HEK293 (cell line): Measurements from ENCODE around the gene TEX2.

Experiments
- SALL2 ChIP-seq: fragments of 450-650 bp; formaldehyde crosslinking; IDR thresholded peaks from 2 replicates; pipeline ENCODE4 v1.5.0; 2017; ENCODE audit warnings: missing biosample characterization, mild to moderate bottlenecking, missing genetic modification characterization, borderline replicate concordance
- ZNF37A ChIP-seq: fragments of 450-650 bp; IDR thresholded peaks from 2 replicates; pipeline ENCODE4 v1.5.1; 2018; ENCODE audit warnings: missing biosample characterization, missing genetic modification characterization
- ZNF580 ChIP-seq: fragments of 450-650 bp; formaldehyde crosslinking; IDR thresholded peaks from 2 replicates; pipeline ENCODE4 v1.5.1; 2016; ENCODE audit warnings: missing biosample characterization, missing genetic modification characterization
- TF ChIP-seq, protein P1 (sequence below): fragments of 450-650 bp; formaldehyde crosslinking; IDR thresholded peaks from 2 replicates; pipeline ENCODE4 v1.5.1; 2016; ENCODE audit warnings: missing biosample characterization, missing genetic modification characterization

DNA sequence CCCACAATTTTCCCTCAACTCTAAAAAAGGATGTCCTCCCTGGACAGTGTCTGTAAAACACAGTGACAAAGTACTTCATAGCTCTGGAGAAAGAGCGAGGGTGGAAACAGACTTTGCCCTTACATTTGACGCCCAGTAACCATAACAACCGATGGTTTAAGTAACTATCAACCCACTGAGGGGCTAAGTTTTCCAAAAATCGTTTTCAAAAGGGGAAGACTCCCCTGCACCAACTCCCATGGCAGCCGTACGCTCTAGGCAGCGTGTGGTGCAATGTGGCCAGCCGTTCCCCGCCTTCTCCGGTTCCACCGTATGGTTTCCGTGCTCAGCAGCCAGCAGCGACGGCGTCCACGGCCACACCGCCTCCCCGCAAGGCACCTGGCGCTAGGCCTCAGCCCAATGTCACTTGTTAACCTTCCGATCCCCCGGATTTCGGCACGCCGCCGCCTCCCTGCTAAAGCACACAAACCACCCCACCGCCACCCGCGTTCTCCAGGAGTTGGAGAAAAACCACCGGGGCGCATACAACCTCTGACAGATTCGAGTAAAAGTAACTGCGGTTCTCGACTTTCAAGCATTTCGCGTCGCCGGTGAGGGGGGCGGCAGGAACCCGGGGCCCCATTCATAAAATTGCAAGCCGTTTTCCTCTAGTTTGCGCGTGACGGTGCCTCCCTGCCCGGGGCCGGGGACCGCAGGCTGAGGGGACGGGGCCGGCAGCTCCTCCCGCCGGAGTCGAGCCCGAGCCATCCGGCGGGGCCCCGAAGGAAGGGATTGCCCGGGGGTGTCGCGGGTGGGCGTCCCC lies 661 bp downstream of the TEX2 start:
- TF ChIP-seq, protein P1, sequence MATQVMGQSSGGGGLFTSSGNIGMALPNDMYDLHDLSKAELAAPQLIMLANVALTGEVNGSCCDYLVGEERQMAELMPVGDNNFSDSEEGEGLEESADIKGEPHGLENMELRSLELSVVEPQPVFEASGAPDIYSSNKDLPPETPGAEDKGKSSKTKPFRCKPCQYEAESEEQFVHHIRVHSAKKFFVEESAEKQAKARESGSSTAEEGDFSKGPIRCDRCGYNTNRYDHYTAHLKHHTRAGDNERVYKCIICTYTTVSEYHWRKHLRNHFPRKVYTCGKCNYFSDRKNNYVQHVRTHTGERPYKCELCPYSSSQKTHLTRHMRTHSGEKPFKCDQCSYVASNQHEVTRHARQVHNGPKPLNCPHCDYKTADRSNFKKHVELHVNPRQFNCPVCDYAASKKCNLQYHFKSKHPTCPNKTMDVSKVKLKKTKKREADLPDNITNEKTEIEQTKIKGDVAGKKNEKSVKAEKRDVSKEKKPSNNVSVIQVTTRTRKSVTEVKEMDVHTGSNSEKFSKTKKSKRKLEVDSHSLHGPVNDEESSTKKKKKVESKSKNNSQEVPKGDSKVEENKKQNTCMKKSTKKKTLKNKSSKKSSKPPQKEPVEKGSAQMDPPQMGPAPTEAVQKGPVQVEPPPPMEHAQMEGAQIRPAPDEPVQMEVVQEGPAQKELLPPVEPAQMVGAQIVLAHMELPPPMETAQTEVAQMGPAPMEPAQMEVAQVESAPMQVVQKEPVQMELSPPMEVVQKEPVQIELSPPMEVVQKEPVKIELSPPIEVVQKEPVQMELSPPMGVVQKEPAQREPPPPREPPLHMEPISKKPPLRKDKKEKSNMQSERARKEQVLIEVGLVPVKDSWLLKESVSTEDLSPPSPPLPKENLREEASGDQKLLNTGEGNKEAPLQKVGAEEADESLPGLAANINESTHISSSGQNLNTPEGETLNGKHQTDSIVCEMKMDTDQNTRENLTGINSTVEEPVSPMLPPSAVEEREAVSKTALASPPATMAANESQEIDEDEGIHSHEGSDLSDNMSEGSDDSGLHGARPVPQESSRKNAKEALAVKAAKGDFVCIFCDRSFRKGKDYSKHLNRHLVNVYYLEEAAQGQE (tag by site-specific recombination), result no peak
- TF ChIP-seq ZNF580 (tag by site-specific recombination) (no peak), ZNF37A (tag by site-specific recombination) (no peak), SALL2 (tag by site-specific recombination) (no peak)
